K562 (cell line): Measurements from ENCODE around the gene CROCC2.

Experiments
- CBFB ChIP-seq: sonication (generic); formaldehyde crosslinking; IDR thresholded peaks from 2 replicates; pipeline ENCODE4 v1.4.0; 2020; ENCODE audit warnings: mild to moderate bottlenecking, missing genetic modification reagents
- CEBPB ChIP-seq: fragments of 450-650 bp; IDR thresholded peaks from 2 replicates; pipeline ENCODE4 v1.6.1; 2016; ENCODE audit warnings: missing genetic modification characterization, missing compliant biosample characterization
- CTCF ChIP-seq, 3 experiments: IDR thresholded peaks in 2 of 3; conservative IDR thresholded peaks in 1 of 3; 2 replicates each; pipeline ENCODE4 v1.5.1; 2011 to 2012; ENCODE audit warnings: low read length in 3 of 3, mild to moderate bottlenecking in 3 of 3, control low read depth in 2 of 3, improper control_type of control experiment in 1 of 3, inconsistent platforms in 1 of 3, low read depth in 1 of 3, mixed read lengths in 1 of 3, moderate library complexity in 1 of 3; ENCODE audit not compliant: insufficient read depth in 2 of 3
- FOXP4 ChIP-seq: sonication (generic); formaldehyde crosslinking; IDR thresholded peaks from 2 replicates; pipeline ENCODE4 v1.8.0; 2022; ENCODE audit warnings: mild to moderate bottlenecking, missing genetic modification reagents, borderline replicate concordance
- MAX ChIP-seq: sonication (generic); formaldehyde crosslinking; IDR thresholded peaks from 2 replicates; pipeline ENCODE4 v1.9.0; 2022; ENCODE audit warnings: mild to moderate bottlenecking, missing genetic modification reagents
- NR2C2 ChIP-seq, 2 experiments: fragments of 200-800 bp in 1 of 2; sonication (Bioruptor generic) in 1 of 2; sonication (generic) in 1 of 2; formaldehyde crosslinking in 1 of 2; IDR thresholded peaks; 2 replicates each; pipeline versions ENCODE4 v1.6.1 to v1.8.0; 2016 to 2022; ENCODE audit warnings: mild to moderate bottlenecking in 1 of 2, missing compliant biosample characterization in 1 of 2, missing genetic modification characterization in 1 of 2, missing genetic modification reagents in 1 of 2
- ZNF395 ChIP-seq: fragments of 200-800 bp; sonication (Bioruptor generic); IDR thresholded peaks from 2 replicates; pipeline ENCODE4 v1.6.1; 2017; ENCODE audit warnings: missing genetic modification characterization, missing compliant biosample characterization

- TF ChIP-seq CBFB (CRISPR knock-in tag) (no peak), FOXP4 (CRISPR knock-in tag) (no peak), ZNF395 (no peak), CTCF (IDR thresholded peaks at IDR 0.05 in 2 of 3, conservative IDR thresholded peaks at IDR 0.05 in 1 of 3; ENCODE audit: insufficient read depth in 2 of 3, low read depth in 1 of 3, low read length in 3 of 3) (no peak), MAX (CRISPR knock-in tag) (no peak), CEBPB (tag) (no peak), NR2C2 (CRISPR knock-in tag; IDR thresholded peaks at IDR 0.05) (no peak), NR2C2 (tag; IDR thresholded peaks at IDR 0.05) (no peak)
Observed at GRCh38 chr2:240894006-240894405, 12.1 kb upstream of the CROCC2 start.
